HFF-Myc (cell line): Measurements from ENCODE around the gene TDRD9.

ENCODE experiments used
- DNase-seq: peaks from one replicate; pipeline ENCODE4 v3.0.0-alpha.2; 2011; ENCODE audit warnings: low read depth; ENCODE audit errors: extremely low read depth
- H3K4me3 ChIP-seq: replicated peaks from 2 replicates; pipeline ENCODE4 v1.5.1; 2011; ENCODE audit warnings: low read depth, mild to moderate bottlenecking, control low read depth, low read length
- CTCF ChIP-seq: IDR thresholded peaks from 2 replicates; pipeline ENCODE4 v1.5.1; 2012; ENCODE audit warnings: mild to moderate bottlenecking, low read depth, low read length, control low read depth; ENCODE audit errors: missing control alignments

The TDRD9 gene

GRCh38 chr14:103928011-103928890, at the start of gene TDRD9:
Gene TDRD9 (plus strand): TSS chr14:103928456. CDS start chr14:103928510, 54 bp downstream.
- H3K4me3 ChIP-seq: no peak within 1 kb of the TSS
- TF ChIP-seq CTCF: no peak

GRCh38 chr14:103879118-103879569, 49.1 kb upstream of the TDRD9 start:
- TF ChIP-seq CTCF: no peak
- H3K4me3 ChIP-seq: no peak overlapping the region
- no peak for DNase-seq

More at GRCh38 chr14:103928011-103928890, at the start of gene TDRD9:
- DNase-seq: no peak

- no peak for TF ChIP-seq CTCF
- DNase-seq: no peak
- no peak overlapping the region for H3K4me3 ChIP-seq
Observed at GRCh38 chr14:103879570-103880347, 48.5 kb upstream of the TDRD9 start.

GRCh38 chr14:103880348-103881267, 47.6 kb upstream of the TDRD9 start:
- TF ChIP-seq CTCF: no peak
- DNase-seq: peak; percentile 14
- no peak overlapping the region for H3K4me3 ChIP-seq

GRCh38 chr14:103881268-103882201, 46.7 kb upstream of the TDRD9 start:
- TF ChIP-seq CTCF: no peak
- no peak overlapping the region for H3K4me3 ChIP-seq
- no peak for DNase-seq
